Left ventricle myocardium superior (tissue), 1 donor: Measurements from ENCODE around the gene LIPF. TPM values are rescaled to one million over a fixed set of nuclear protein-coding genes. Genes with fewer than 3 reads are reported as not detected.

Experiments
- total RNA-seq: library from RNA; stranded (reverse); fragmentation: NEBNext Ultra II Directional; extraction: Animal tissue kit (Norgen Biotek cat#: 25700); gene quantifications from one replicate; pipeline ENCODE4 v1.2.1, GENCODE V29; 2021
- donor health status: DM: no; HTN: yes; CAD: no; lungs with severe emphysema.

The LIPF gene
- total RNA-seq, 1 donor from 2014 or later = not detected

Other genes starting within 250 kb of the LIPF start
- gene RNLS, start 81.1 kb upstream of the LIPF start, total RNA-seq = 23.1 TPM
- not detected for gene LIPJ, start 77.7 kb upstream of the LIPF start, total RNA-seq
- gene LIPK, start 41.8 kb downstream of the LIPF start, total RNA-seq = not detected
- gene LIPN, start 95.6 kb downstream of the LIPF start, total RNA-seq = 0.22 TPM
- not detected for gene LIPM, start 138.3 kb downstream of the LIPF start, total RNA-seq
- not detected for gene ANKRD22, start 187.4 kb downstream of the LIPF start, total RNA-seq
- gene STAMBPL1, start 215.8 kb downstream of the LIPF start, total RNA-seq = 2.4 TPM